ENCODE measurements around the gene WDR33.

Gene WDR33

DNA sequence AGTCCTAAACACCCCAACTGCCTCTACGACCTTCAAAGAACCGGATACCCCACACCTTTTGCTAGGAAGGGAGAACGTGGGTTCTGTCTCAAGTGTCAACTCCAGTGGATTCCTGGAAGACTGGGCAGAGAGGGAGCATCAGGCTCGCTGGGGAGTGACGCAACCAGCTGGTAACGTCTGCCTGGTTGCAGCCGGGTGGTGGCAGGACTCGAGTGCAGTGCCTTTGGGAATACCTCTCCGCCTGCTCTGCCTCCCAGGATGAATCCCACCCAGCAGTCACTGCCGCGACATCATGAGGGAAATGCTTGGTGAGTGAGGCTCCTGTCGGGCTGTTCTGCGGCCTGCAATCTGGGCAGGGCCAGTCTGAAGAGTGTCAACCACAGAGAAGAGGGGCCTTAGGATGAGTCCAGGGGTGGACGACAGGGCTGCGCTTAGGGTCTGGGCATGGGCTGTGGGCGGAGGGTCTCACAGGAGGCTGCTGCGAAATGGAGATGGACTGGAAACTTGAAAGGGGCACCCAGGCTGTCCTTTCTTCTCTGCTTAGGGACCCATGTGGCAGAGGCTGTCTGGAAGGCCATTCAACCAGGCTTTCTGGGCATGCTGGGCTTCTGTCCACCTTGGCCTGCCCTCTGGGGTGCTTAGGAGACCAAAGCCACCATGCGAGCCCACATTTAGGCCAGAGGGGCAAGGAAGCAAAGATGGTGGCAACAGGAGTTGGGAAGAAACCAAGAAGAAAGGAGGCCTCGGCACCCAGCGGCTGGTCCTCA is 152.1 kb downstream of the WDR33 start:
- DNase-seq (no peak), ATAC-seq (ENCODE audit: insufficient read depth, low read depth) (no peak)
- no peak overlapping the region for H2AFZ ChIP-seq (ENCODE audit: low read depth, low read length)
- TF ChIP-seq EZH2 (IDR thresholded peaks at IDR 0.05; ENCODE audit: borderline replicate concordance, low read depth, low read length, severe bottlenecking) (no peak), CTCF (IDR thresholded peaks at IDR 0.05; ENCODE audit: borderline replicate concordance, extremely low read depth, low read length, poor library complexity, severe bottlenecking) (no peak)
- H3K36me3 ChIP-seq (ENCODE audit: insufficient read depth, low read length), result no peaks in the 10 kb centered on the region
- H3K9ac ChIP-seq (ENCODE audit: low read depth, low read length), result no peak overlapping the region
- H3K4me3 ChIP-seq (ENCODE audit: low read depth in 1 of 2, low read length in 2 of 2), result no peak overlapping the region
- H3K4me1 ChIP-seq (ENCODE audit: insufficient read depth, low read length), result peaks cover 8% of the 10 kb centered on the region
- no peaks in the 10 kb centered on the region for H4K20me1 ChIP-seq (ENCODE audit: insufficient read depth, low read length)
- H3K9me3 ChIP-seq (ENCODE audit: insufficient read depth, low read length, severe bottlenecking), result no peaks in the 10 kb centered on the region
- no peak overlapping the region for H3K4me2 ChIP-seq (ENCODE audit: insufficient read depth, low read length)
- no peaks in the 10 kb centered on the region for H3K27me3 ChIP-seq (ENCODE audit: insufficient read depth, low read length, poor library complexity)
- H3K27ac ChIP-seq (ENCODE audit: low read length), result peak overlapping the region; percentile 8; the same call in 1 of the 2 replicates
- H3K79me2 ChIP-seq (ENCODE audit: insufficient read depth, low read length), result no peaks in the 10 kb centered on the region

GRCh38 chr2:127658146-127658545 is 152.8 kb downstream of the WDR33 start:
- DNase-seq, result no peak
- H3K79me2 ChIP-seq (ENCODE audit: insufficient read depth, low read length), result no peaks in the 10 kb centered on the region
- H3K9me3 ChIP-seq (ENCODE audit: insufficient read depth, low read length, severe bottlenecking), result no peaks in the 10 kb centered on the region
- no peak overlapping the region for H3K4me3 ChIP-seq (ENCODE audit: low read depth in 1 of 2, low read length in 2 of 2)
- no peaks in the 10 kb centered on the region for H3K27me3 ChIP-seq (ENCODE audit: insufficient read depth, low read length, poor library complexity)
- peaks cover 12% of the 10 kb centered on the region for H3K4me1 ChIP-seq (ENCODE audit: insufficient read depth, low read length)
- no peaks in the 10 kb centered on the region for H3K36me3 ChIP-seq (ENCODE audit: insufficient read depth, low read length)
- H3K9ac ChIP-seq (ENCODE audit: low read depth, low read length), result no peak overlapping the region
- H2AFZ ChIP-seq (ENCODE audit: low read depth, low read length), result no peak overlapping the region
- H3K4me2 ChIP-seq (ENCODE audit: insufficient read depth, low read length), result no peak overlapping the region
- no peak overlapping the region for H3K27ac ChIP-seq (ENCODE audit: low read length)
- no peaks in the 10 kb centered on the region for H4K20me1 ChIP-seq (ENCODE audit: insufficient read depth, low read length)
- no peak for ATAC-seq (ENCODE audit: insufficient read depth, low read depth)
- TF ChIP-seq CTCF (IDR thresholded peaks at IDR 0.05; ENCODE audit: borderline replicate concordance, extremely low read depth, low read length, poor library complexity, severe bottlenecking) (no peak), EZH2 (IDR thresholded peaks at IDR 0.05; ENCODE audit: borderline replicate concordance, low read depth, low read length, severe bottlenecking) (no peak)

DNA sequence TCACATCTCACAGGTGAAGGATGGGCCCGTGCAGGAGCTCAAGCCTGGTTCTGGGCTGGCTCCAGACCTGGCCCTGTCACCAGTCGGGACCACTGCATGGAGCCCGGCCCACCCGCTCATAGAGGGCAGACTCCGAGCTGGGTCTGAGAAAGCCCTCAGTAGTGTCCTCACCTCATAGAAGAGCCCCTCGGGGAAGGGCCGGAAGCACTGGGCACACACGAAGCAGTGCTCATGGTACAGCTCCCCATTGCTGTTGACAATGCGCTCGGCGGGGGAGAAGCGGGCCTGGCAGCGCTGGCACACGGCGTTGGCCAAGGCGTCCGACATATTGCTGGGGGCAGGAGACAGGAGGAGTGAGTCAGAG is 153.8 kb downstream of the WDR33 start:
- Histone ChIP-seq H3K27ac (ENCODE audit: low read length) (no peak overlapping the region), H3K27me3 (ENCODE audit: insufficient read depth, low read length, poor library complexity) (no peaks in the 10 kb centered on the region), H3K4me1 (ENCODE audit: insufficient read depth, low read length) (peaks cover 19% of the 10 kb centered on the region), H3K36me3 (ENCODE audit: insufficient read depth, low read length) (no peaks in the 10 kb centered on the region), H3K9me3 (ENCODE audit: insufficient read depth, low read length, severe bottlenecking) (no peaks in the 10 kb centered on the region), H3K79me2 (ENCODE audit: insufficient read depth, low read length) (no peaks in the 10 kb centered on the region), H3K4me2 (ENCODE audit: insufficient read depth, low read length) (no peak overlapping the region), H3K9ac (ENCODE audit: low read depth, low read length) (no peak overlapping the region), H4K20me1 (ENCODE audit: insufficient read depth, low read length) (no peaks in the 10 kb centered on the region), H3K4me3 (ENCODE audit: low read depth in 1 of 2, low read length in 2 of 2) (no peak overlapping the region), H2AFZ (ENCODE audit: low read depth, low read length) (no peak overlapping the region)
- no peak for TF ChIP-seq CTCF (IDR thresholded peaks at IDR 0.05; ENCODE audit: borderline replicate concordance, extremely low read depth, low read length, poor library complexity, severe bottlenecking)
- no peak for TF ChIP-seq EZH2 (IDR thresholded peaks at IDR 0.05; ENCODE audit: borderline replicate concordance, low read depth, low read length, severe bottlenecking)
- ATAC-seq (ENCODE audit: insufficient read depth, low read depth), result no peak
- no peak for DNase-seq

Measured in DND-41 (cell line).